ENCODE measurements around the gene C19orf25.
A peak's percentile ranks its signal among the peaks of the same experiment; 100 is the strongest.

Gene C19orf25

DNA sequence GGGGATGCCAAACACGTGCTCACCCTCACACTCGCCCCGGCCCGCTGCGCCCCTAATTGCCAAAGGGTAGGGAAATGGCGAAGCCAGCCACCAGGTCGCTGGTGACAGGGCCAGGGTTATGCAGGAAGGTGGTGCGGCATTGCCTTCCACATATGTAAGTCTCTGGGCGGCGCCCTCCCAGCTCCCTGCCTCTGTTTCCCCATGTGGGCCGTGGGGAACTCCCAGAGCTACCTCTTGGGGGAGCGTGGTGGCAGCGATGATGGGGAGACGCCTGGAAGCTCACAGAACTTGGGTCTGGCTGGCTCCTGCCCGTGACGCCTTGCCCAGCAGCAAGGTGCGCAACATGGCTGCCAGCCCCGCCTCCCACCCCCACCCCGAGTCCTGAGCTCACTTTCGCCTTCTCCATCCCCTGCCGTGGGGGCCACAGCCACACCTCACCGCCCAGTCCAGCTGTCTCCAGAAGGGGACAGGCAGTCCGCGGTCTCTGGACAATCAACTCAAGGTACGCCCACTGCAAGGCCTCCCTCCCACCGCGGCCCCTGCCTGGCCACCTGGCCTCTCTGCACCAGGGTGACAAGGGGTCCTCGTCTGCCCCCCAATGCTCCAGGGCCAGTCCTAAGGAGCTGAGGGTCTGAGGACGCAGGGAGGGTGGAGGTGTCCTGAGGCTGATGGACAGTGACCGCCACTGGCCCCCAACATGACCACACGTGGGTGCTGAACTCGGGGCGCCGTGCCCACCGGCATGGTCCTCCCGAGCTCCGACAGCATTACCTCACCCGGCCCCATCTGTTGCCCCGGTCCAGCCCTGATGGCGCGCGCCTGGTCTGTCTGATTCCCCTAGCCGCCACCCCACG, 6.6 kb downstream of the C19orf25 start:
- Histone ChIP-seq H3K27me3 (peaks cover 61% of the 10 kb centered on the region), H3K4me2 (peak overlapping the region; percentile 98), H3K4me3 (no peak overlapping the region), H4K20me1 (peaks cover 100% of the 10 kb centered on the region), H3K36me3 (peaks cover 43% of the 10 kb centered on the region), H3K9me3 (no peaks in the 10 kb centered on the region), H3K27ac (no peak overlapping the region), H3K9ac (no peak overlapping the region), H3K4me1 (peaks cover 53% of the 10 kb centered on the region)
- no peak for TF ChIP-seq Cebpa-rat (IDR thresholded peaks at IDR 0.05)

DNA sequence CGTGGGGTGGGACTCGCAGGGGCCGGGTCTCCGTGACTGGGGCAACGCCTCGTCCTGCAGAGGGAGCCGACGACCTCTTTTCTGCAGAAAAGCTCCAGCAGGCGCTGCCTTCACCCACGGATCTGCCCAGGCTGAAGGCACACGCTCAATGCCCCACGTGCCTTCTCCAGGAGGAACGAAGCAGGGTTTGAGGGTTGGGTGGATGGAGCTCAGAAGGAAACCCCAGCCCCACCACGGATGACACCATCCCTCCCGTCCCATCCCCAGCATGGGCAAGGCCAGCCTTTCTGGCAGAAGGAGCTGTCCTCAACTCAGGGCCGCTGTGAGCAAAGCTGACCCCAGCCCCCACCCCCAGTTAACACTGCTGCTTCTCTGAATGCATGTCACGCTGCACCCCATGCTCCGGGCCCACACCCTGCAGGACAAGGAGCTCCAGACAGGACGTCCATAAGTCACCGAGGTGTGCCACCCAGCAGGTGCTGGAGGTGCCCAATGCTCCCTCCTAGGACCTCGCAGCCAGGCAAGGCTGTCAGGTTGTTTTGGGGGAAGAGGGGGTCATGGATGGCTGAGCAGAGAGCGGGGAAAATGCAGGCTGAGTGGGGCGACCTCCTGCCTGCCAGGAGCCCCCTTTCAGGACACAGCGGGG, 7.4 kb downstream of the C19orf25 start:
- no peak for TF ChIP-seq Cebpa-rat (IDR thresholded peaks at IDR 0.05)
- H3K4me1 ChIP-seq, result peaks cover 49% of the 10 kb centered on the region
- no peaks in the 10 kb centered on the region for H3K9me3 ChIP-seq
- H4K20me1 ChIP-seq, result peaks cover 100% of the 10 kb centered on the region
- H3K4me2 ChIP-seq, result peak overlapping the region; percentile 98
- H3K36me3 ChIP-seq, result peaks cover 39% of the 10 kb centered on the region
- H3K4me3 ChIP-seq, result peak overlapping the region; percentile 64
- H3K27me3 ChIP-seq, result peaks cover 69% of the 10 kb centered on the region
- H3K9ac ChIP-seq, result no peak overlapping the region
- H3K27ac ChIP-seq, result no peak overlapping the region

DNA sequence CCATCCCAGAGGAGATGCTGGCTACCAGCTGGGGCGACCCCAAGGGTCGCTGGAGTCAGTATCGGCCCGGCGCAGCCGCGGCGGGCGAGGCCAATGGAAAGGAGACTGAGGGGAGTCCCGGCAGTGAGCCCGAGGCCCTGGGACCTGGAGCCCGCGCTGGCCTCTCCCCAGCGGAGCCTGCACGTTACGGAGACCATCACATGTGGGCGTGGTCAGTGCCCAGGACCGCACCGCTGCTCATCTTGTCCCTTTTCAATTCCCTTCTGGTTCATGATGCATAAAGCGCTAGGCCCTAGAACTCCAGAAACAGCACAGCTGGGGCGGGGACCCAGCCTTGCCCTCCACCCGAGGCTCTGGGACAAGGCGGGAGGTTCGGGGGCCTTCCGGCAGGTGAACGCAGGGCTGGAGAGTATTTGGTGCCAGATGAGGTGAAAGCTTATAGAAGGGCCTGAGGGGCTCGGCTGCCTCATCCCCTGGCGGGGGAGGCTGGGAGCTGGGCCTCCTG, 8.0 kb downstream of the C19orf25 start:
- Histone ChIP-seq H3K4me3 (peak overlapping the region; percentile 64), H3K4me1 (peaks cover 50% of the 10 kb centered on the region), H3K9me3 (no peaks in the 10 kb centered on the region), H3K27ac (no peak overlapping the region), H3K27me3 (peaks cover 75% of the 10 kb centered on the region), H3K36me3 (peaks cover 39% of the 10 kb centered on the region), H4K20me1 (peaks cover 100% of the 10 kb centered on the region), H3K9ac (0 out of 2 replicates have a peak overlapping the region, but pooled peaks have one; percentile 11), H3K4me2 (peak overlapping the region; percentile 98)
- no peak for TF ChIP-seq Cebpa-rat (IDR thresholded peaks at IDR 0.05)

DNA sequence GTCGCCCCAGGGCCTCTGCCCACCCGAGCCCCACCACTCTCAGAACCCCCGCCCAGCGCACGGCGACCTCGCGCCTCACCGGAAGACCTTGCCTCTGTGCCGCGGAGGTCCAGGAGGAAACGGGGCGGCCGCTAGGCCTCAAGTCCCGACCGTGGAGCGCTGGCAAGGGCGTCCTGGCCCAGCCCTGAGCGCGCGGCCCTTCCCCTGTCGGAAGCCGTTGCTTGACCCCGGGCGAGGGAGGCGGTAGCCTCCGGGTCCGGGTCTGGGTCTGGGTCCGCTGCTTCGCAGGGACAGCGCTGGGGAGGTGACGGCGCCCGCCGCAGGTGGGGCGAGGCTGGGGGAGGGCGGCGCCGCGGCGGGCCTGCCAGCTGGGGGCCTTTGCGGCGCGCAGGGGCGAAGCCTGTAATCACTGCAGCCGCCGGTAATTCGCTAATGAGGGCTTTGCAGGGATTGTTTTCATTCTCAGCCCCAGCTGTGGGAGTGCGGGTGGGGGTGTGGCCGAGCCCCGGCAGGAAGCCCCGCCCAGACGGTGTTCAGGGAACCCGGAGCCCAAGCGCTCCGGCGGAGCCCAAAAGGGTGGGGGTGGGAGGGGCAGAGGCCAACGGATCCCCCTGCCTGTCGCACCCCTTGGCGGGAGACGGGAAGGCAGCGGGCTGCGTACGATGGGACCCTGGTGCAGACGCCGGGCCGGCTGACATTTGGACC, 8.6 kb downstream of the C19orf25 start:
- no peaks in the 10 kb centered on the region for H3K9me3 ChIP-seq

DNA sequence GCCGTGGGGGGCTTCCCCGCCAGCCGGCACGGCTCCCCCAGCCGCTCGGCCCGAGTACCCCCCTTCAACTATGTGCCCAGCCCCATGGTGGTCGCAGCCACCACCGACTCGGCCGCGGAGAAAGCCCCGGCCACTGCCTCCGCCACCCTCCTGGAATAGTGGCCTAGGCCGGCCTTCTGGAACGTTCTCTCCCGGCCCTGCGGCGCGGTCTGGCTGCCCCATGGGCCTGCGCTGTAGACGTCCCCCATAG, 9.0 kb downstream of the C19orf25 start:
- H4K20me1 ChIP-seq, result peaks cover 100% of the 10 kb centered on the region
- peaks cover 86% of the 10 kb centered on the region for H3K27me3 ChIP-seq
- H3K36me3 ChIP-seq, result peaks cover 39% of the 10 kb centered on the region
- H3K4me1 ChIP-seq, result peaks cover 55% of the 10 kb centered on the region
- peak overlapping the region; percentile 19; the same call in 1 of the 2 replicates for H3K9ac ChIP-seq
- H3K27ac ChIP-seq, result no peak overlapping the region
- no peaks in the 10 kb centered on the region for H3K9me3 ChIP-seq
- H3K4me3 ChIP-seq, result peak overlapping the region; percentile 64
- H3K4me2 ChIP-seq, result peak overlapping the region; percentile 98
- no peak for TF ChIP-seq Cebpa-rat (IDR thresholded peaks at IDR 0.05)

More for the DNA sequence above, 8.6 kb downstream of the C19orf25 start:
- H3K27ac ChIP-seq, result no peak overlapping the region
- H3K27me3 ChIP-seq, result peaks cover 81% of the 10 kb centered on the region
- H3K4me2 ChIP-seq, result peak overlapping the region; percentile 98
- H3K36me3 ChIP-seq, result peaks cover 39% of the 10 kb centered on the region
- H3K4me3 ChIP-seq, result peak overlapping the region; percentile 64
- peaks cover 55% of the 10 kb centered on the region for H3K4me1 ChIP-seq
- peaks cover 100% of the 10 kb centered on the region for H4K20me1 ChIP-seq
- no peak for TF ChIP-seq Cebpa-rat (IDR thresholded peaks at IDR 0.05)
- peak overlapping the region; percentile 19; the same call in 1 of the 2 replicates for H3K9ac ChIP-seq

DNA sequence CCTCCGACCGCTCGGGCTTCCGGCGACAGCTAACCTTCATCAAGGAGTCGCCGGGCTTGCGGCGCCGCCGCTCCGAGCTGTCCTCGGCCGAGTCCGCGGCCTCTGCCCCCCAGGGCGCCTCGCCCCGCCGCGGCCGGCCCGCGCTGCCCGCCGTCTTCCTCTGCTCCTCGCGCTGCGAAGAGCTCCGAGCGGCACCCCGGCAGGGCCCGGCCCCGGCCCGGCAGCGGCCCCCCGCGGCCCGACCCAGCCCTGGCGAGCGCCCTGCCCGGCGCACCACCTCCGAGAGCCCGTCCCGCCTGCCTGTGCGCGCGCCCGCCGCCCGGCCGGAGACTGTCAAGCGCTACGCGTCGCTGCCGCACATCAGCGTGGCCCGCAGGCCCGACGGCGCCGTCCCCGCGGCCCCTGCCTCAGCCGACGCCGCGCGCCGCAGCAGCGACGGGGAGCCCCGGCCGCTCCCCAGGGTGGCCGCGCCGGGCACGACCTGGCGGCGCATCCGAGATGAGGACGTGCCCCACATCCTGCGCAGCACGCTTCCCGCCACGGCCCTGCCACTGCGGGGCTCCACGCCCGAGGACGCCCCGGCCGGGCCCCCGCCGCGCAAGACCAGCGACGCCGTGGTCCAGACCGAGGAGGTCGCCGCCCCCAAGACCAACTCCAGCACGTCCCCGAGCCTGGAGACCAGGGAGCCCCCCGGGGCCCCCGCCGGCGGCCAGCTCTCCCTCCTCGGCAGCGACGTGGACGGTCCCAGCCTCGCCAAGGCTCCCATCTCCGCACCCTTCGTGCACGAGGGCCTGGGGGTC, 9.6 kb downstream of the C19orf25 start:
- H3K4me2 ChIP-seq, result peak overlapping the region; percentile 98
- peaks cover 33% of the 10 kb centered on the region for H3K36me3 ChIP-seq
- H3K27me3 ChIP-seq, result peaks cover 90% of the 10 kb centered on the region
- no peak for TF ChIP-seq Cebpa-rat (IDR thresholded peaks at IDR 0.05)
- no peaks in the 10 kb centered on the region for H3K9me3 ChIP-seq
- H3K4me1 ChIP-seq, result peaks cover 55% of the 10 kb centered on the region
- peak overlapping the region; percentile 24; the same call in 1 of the 2 replicates for H3K9ac ChIP-seq
- H3K4me3 ChIP-seq, result peak overlapping the region; percentile 64
- H4K20me1 ChIP-seq, result peaks cover 100% of the 10 kb centered on the region
- H3K27ac ChIP-seq, result no peak overlapping the region

DNA sequence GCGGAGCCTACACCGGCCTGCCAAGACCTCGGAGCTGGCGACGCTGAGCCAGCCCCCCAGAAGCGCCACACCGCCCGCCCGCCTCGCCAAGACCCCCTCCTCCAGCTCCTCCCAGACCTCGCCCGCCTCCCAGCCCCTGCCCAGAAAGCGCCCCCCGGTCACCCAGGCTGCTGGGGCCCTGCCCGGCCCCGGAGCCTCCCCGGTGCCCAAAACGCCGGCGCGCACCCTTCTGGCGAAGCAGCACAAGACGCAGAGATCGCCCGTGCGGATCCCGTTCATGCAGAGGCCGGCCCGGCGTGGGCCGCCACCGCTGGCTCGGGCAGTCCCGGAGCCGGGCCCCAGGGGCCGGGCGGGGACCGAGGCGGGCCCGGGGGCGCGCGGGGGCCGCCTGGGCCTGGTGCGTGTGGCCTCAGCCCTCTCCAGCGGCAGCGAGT, 10.2 kb downstream of the C19orf25 start:
- Histone ChIP-seq H4K20me1 (peaks cover 100% of the 10 kb centered on the region), H3K27ac (no peak overlapping the region), H3K27me3 (peaks cover 93% of the 10 kb centered on the region), H3K4me1 (peaks cover 55% of the 10 kb centered on the region), H3K4me2 (peak overlapping the region; percentile 98), H3K4me3 (peak overlapping the region; percentile 64), H3K36me3 (peaks cover 27% of the 10 kb centered on the region; the same call in 1 of the 2 replicates), H3K9ac (peak overlapping the region; percentile 24; the same call in 1 of the 2 replicates), H3K9me3 (no peaks in the 10 kb centered on the region)
- TF ChIP-seq Cebpa-rat (IDR thresholded peaks at IDR 0.05), result no peak

DNA sequence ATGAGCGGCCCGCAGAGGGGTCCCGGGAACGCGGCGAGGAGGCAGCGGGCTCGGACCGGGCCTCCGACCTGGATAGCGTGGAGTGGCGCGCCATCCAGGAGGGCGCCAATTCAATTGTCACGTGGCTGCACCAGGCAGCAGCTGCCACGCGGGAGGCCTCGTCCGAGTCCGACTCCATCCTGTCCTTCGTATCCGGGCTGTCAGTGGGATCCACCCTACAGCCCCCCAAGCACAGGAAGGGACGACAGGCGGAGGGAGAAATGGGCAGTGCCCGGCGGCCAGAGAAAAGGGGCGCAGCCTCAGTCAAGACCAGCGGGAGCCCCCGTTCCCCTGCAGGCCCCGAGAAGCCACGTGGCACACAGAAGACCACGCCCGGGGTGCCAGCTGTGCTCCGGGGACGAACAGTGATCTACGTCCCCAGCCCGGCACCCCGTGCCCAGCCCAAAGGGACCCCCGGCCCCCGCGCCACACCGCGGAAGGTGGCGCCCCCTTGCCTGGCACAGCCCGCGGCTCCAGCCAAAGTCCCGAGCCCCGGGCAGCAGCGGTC, 10.7 kb downstream of the C19orf25 start:
- Histone ChIP-seq H3K27ac (no peak overlapping the region), H3K36me3 (peaks cover 23% of the 10 kb centered on the region; the same call in 1 of the 2 replicates), H3K4me2 (peak overlapping the region; percentile 98), H3K9me3 (no peaks in the 10 kb centered on the region), H3K4me3 (peak overlapping the region; percentile 64), H4K20me1 (peaks cover 100% of the 10 kb centered on the region), H3K9ac (no peak overlapping the region), H3K27me3 (peaks cover 91% of the 10 kb centered on the region), H3K4me1 (peaks cover 55% of the 10 kb centered on the region)
- TF ChIP-seq Cebpa-rat (IDR thresholded peaks at IDR 0.05), result no peak

All from BLaER1 (cell line).